HG03457 (cell line): ENCODE measurements around the gene CREBRF.
"Not testable (repeated sequence)": the region's sequence is repeated elsewhere in the genome, so short reads cannot be mapped to it uniquely, and the experiment has no call there.

Source experiments
- ATAC-seq: cut with Tn5 transposase; IDR thresholded peaks from one replicate; pipeline ENCODE4 v1.9.1; 2021; ENCODE audit warnings: moderate number of reproducible peaks; ENCODE audit not compliant: unreplicated experiment

The CREBRF gene

DNA sequence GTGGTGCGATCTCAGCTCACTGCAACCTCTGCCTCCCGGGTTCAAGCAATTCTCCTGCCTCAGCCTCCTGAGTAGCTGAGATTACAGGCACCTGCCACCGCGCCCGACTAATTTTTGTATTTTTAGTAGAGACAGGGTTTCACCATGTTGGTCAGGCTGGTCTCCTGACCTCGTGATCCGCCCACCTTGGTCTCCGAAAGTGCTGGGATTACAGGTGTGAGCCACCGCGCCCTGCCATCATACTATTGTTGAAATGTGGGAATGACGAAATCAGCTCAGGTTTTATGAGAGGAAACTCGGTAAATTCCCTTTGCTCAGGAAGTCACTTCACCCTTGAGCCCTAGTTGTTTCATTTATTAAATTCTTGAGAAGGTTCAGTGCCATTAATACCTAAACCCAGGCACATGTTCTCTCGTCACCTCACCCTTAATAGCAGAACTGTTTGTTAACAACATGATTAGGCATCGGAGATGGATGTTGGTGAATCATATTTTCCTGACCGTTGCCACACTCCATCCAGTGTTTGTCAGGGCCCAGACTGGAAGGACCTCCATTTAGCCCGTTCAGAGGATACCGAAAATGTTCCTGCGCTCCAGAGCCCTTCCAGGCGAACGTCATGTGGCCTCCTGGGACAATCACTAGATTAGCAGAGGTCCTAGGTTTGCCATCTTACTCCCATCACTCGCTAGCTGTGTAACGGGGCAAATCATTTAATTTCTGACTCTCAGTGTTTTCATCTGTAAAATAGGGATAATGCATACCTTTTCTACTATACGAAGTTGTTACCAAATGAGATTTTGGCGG, 20.0 kb upstream of the CREBRF start:
- peak; percentile 54 for ATAC-seq

GRCh38 chr5:173039188-173039587, 17.0 kb upstream of the CREBRF start:
- no peak for ATAC-seq

DNA sequence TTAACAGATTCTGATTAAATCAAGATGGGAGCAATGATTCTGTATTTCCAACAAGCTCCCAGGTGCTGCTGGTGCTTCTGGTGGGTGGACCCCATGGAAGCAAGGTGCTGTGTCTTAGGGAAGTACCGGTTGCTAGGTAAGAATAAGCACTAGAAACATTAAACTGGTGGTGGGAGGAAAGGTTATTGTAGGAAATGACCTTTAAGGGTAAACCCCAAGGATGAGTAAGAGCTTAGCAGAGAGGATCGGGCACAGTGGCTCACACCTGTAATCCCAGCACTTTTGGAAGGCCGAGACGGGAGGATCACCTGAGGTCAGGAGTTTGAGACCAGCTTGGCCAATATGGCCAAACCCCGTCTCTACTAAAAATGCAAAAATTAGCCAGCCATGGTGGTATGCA, 16.2 kb upstream of the CREBRF start:
- no peak for ATAC-seq

GRCh38 chr5:173041881-173042762, 14.0 kb upstream of the CREBRF start:
- no peak for ATAC-seq

- ATAC-seq = no peak
These were observed 13.4 kb upstream of the CREBRF start for GRCh38 chr5:173042763-173043107.

DNA sequence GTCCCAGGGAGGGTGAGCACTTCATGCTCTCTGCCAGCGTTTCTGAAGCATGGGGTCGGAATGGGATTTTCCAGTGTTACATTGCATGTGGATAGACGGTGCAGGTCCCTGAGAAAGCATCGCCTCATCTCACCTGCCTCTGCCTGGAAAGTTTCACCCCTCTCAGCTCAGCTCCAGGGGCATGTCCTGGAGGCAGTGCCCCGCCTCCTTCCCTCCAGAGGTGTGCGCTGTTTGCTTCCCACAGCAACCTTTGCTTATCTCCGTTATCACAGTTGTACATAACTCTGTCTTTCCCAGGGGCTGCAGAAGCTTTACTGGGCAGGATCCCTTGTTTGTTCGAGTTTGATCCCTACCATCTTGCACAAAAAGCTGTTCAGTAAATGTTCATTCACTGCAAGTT, 10.7 kb upstream of the CREBRF start:
- ATAC-seq = no peak

DNA sequence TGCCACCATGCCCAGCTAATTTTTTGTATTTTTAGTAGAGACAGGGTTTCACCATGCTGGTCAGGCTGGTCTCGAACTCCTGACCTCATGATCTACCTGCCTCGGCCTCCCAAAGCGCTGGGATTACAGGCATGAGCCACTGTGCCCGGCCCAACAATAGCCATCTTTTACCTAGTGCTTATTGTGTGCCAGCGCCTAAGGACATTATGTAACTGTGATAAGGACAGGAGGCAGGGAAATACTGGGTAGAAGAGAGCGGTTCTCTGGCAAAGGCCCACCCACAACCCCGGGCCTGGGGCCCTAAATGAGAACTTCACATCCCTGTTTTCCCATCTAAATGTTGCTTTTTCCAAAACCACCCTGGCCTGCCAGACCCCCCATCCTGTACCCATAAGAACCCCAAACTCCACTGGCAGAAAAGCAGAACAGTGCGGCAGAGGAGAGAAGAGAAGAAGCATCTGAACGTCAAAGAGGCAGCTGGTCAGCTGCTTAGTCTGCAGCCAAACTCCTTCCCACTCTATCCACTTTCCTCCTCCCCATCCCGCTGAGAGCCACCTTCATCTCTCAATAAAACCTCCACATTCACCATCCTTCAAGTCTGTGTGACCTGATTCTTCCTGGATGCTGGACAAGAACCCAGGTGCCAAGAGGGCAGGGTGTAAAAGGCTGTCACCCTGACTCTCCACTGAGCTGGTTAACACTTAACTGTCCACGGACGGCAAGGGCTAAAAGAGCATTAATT, 8.9 kb upstream of the CREBRF start:
- ATAC-seq = not testable (repeated sequence)

GRCh38 chr5:173047838-173048105, 8.4 kb upstream of the CREBRF start:
- no peak for ATAC-seq

DNA sequence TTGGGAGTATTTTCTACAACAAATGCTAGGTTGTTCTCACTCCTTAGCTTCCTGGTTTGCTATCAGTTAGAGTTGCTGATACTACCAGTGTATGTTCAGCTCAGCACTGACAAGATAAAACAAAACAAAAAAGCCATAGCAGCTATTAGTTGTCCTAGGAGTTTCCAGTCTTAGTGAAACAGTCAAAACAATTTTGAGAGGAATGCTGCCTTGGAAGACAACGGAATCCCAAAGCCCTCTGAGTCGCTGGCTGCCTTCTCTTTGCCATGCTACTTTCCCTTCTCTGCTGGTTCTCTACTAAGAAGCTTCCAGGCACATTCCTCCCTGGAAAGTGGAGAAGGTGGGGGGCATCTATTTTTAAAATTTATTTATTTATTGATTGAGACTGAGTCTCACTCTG, 5.4 kb upstream of the CREBRF start:
- no peak for ATAC-seq

DNA sequence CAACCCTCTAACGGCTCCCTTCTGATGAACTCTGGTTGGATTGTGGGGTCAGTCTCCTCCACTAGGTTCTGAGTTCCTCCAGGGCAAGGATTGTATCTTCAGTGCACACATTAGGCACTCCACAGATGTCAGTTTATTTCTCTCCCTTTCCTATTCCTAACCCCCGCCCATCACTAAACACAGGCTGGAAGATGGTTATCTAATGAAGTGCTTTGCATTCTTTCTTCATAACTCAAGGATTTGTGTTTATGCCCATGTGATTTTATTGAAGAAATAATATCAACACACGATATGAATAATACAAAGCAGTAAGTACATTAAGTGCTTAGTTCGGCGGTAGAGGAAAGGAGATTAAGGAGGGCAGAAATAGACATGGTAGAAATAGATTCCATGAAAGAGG, 4.4 kb upstream of the CREBRF start:
- no peak for ATAC-seq

- no peak for ATAC-seq
These were observed 3.1 kb upstream of the CREBRF start for GRCh38 chr5:173053041-173053440.

DNA sequence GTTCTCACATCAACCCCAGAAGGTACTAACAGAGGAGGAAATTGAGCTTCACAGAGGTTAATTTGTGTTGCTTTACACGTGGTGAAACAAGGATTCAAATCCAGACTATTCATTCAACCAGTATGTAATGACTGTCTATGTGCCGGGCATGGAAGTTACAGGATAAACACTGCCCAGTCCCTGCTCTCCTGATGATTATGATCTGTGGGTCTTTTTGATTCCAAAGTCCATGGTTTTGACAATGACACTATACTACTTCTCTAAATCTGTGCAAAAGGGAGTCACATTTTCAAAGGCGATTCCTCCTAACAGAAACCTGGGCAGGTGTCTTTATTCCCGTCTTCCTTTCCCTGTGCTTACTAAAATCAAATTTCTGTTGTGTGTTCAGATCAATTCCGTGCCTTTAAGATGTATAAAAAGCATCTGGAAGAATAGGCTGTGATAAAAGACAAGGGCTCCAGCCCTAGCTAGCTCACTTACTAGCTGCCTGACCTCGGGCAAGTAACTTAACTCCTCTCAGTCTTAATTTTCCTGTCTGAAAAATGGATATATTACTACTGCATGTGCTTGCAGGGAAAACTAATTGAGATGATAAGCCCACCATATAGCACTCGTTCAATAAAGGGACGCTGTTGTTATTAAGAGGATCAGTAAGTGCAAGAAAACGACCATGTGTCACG, 970 bp upstream of the CREBRF start:
- no peak for ATAC-seq

GRCh38 chr5:173055722-173055982, 500 bp upstream of the CREBRF start:
- peak; percentile 1 for ATAC-seq

- ATAC-seq = peak; percentile 1
These were observed 570 bp downstream of the CREBRF start for GRCh38 chr5:173056783-173057061.

- peak; percentile 75 for ATAC-seq
These were observed 1.1 kb downstream of the CREBRF start for GRCh38 chr5:173057062-173057924.

- ATAC-seq = no peak
These were observed 6.0 kb downstream of the CREBRF start for GRCh38 chr5:173062141-173062540.

DNA sequence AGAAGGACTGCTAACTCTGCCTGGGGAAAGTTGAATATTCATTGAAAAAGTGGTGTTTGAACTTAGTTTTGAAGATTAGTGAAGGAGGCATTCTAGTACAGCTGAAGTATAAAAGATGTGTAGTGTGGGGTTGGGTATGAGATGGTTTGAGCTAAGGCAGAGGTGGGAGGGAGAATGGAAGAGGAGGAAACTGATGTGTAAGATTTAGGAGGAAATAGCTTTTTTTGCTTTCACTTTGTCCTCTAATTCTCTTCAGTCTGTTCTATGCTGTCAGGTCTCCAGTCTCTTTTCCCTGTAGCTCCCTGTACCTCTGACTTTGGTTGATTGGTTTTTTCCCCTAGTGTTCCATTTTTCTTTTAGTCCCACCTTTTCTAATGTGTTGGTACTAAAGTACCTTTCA, 9.0 kb downstream of the CREBRF start:
- ATAC-seq = no peak

- ATAC-seq = no peak
These were observed 13.5 kb downstream of the CREBRF start for GRCh38 chr5:173069671-173070070.

DNA sequence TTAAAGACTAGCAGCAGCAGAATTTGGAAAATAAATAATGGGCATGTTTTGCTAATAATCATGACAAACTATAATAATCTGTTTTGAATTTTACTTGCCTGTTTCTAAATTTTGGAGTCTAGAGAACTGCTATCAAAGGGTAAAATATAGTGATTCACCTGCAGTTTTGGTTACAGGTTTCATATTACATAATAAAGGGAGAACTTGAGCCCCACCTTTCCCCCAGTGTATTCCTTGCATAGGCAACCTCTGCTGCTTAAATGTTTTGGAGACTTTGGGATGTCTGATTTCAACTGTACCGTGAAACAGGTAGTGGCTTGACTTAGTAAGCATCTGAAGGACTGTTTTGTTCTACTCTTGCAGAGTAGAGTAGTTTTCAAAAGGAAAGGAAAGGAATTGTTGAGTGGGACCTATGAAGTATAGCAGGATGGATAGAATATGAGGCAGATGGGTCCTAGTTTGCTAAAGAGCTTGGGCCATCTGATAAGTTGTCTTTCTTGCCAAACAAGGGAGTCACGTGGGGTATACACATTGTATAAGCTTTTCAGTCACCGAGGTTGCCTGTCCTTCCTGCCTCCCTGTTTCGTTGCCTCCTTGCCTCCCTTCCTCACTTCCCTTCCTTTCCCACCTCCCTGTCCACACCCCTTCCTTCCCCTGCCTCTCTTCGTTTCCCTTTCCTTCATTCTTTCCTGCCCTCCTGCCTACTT, 19.1 kb downstream of the CREBRF start:
- ATAC-seq = no peak

- no peak for ATAC-seq
These were observed 19.8 kb downstream of the CREBRF start for GRCh38 chr5:173075970-173076369.
